ACHN (cell line): ENCODE measurements around the gene USP17L17.
"Not testable (repeated sequence)": the region's sequence is repeated elsewhere in the genome, so short reads cannot be mapped to it uniquely, and the experiment has no call there.

Experiments used
- DNase-seq: peaks from one replicate; pipeline ENCODE4 v3.0.0-alpha.2; 2015
- in situ Hi-C: cut with HindIII; loops from 2 replicates; pipeline ENCODE4 v1.10.0; 2017; ENCODE audit warnings: low sequenced_read_pairs, low pct_ligation_motif_present, low pct_unique_long_range_greater_than_20kb

The USP17L17 gene

GRCh38 chr4:9243579-9243978 lies at the start of gene USP17L17:
Gene USP17L17 (plus strand): TSS chr4:9243879. CDS start chr4:9243879, 0 bp downstream.
- in situ Hi-C loops, DNase-seq: not testable (repeated sequence)

GRCh38 chr4:9210357-9210756 lies 33.3 kb upstream of the USP17L17 start, which contains the start of gene USP17L10:
Gene USP17L10 (plus strand): TSS chr4:9210657. CDS start chr4:9210657, 0 bp downstream.
- DNase-seq, in situ Hi-C loops: not testable (repeated sequence)

GRCh38 chr4:9214701-9215100 lies 29.0 kb upstream of the USP17L17 start:
- DNase-seq, in situ Hi-C loops: not testable (repeated sequence)

GRCh38 chr4:9215105-9215504 lies 28.6 kb upstream of the USP17L17 start, which contains the start of gene USP17L11:
Gene USP17L11 (plus strand): TSS chr4:9215405. CDS start chr4:9215405, 0 bp downstream.
- in situ Hi-C loops, DNase-seq: not testable (repeated sequence)

GRCh38 chr4:9219852-9220251 lies 23.8 kb upstream of the USP17L17 start, which contains the start of gene USP17L12:
Gene USP17L12 (plus strand): TSS chr4:9220152. CDS start chr4:9220152, 0 bp downstream.
- in situ Hi-C loops, DNase-seq: not testable (repeated sequence)

- DNase-seq, in situ Hi-C loops: not testable (repeated sequence)
Measured at GRCh38 chr4:9224596-9224995, 19.1 kb upstream of the USP17L17 start, which contains the start of gene USP17L13. Gene USP17L13 (plus strand): TSS chr4:9224896. CDS start chr4:9224896, 0 bp downstream.

- DNase-seq, in situ Hi-C loops: not testable (repeated sequence)
Measured at GRCh38 chr4:9230249-9230648, 13.4 kb upstream of the USP17L17 start.

- in situ Hi-C loops = not testable (repeated sequence)
Measured at GRCh38 chr4:9234085-9234484, 9.6 kb upstream of the USP17L17 start, which contains the start of gene USP17L15. Gene USP17L15 (plus strand): TSS chr4:9234385. CDS start chr4:9234385, 0 bp downstream.

GRCh38 chr4:9238461-9238860 lies 5.2 kb upstream of the USP17L17 start:
- in situ Hi-C loops, DNase-seq: not testable (repeated sequence)

More at GRCh38 chr4:9234085-9234484, 9.6 kb upstream of the USP17L17 start, which contains the start of gene USP17L15:
- DNase-seq = not testable (repeated sequence)

GRCh38 chr4:9247953-9248680 lies 4.4 kb downstream of the USP17L17 start, which contains the start of gene USP17L18:
Gene USP17L18 (plus strand): TSS chr4:9248630. CDS start chr4:9248630, 0 bp downstream.
- in situ Hi-C loops, DNase-seq: not testable (repeated sequence)

GRCh38 chr4:9253078-9253477 lies 9.4 kb downstream of the USP17L17 start, which contains the start of gene USP17L19:
Gene USP17L19 (plus strand): TSS chr4:9253378. CDS start chr4:9253378, 0 bp downstream.
- in situ Hi-C loops = not testable (repeated sequence)

GRCh38 chr4:9257824-9258223 lies 14.1 kb downstream of the USP17L17 start, which contains the start of gene USP17L20:
Gene USP17L20 (plus strand): TSS chr4:9258124. CDS start chr4:9258124, 0 bp downstream.
- in situ Hi-C loops, DNase-seq: not testable (repeated sequence)

More at GRCh38 chr4:9253078-9253477, 9.4 kb downstream of the USP17L17 start, which contains the start of gene USP17L19:
- not testable (repeated sequence) for DNase-seq

- in situ Hi-C loops, DNase-seq: not testable (repeated sequence)
Measured at GRCh38 chr4:9262572-9262971, 18.9 kb downstream of the USP17L17 start, which contains the start of gene USP17L21. Gene USP17L21 (plus strand): TSS chr4:9262872. CDS start chr4:9262872, 0 bp downstream.

- in situ Hi-C loops, DNase-seq: not testable (repeated sequence)
Measured at GRCh38 chr4:9267319-9267718, 23.6 kb downstream of the USP17L17 start, which contains the start of gene USP17L22. Gene USP17L22 (plus strand): TSS chr4:9267619. CDS start chr4:9267619, 0 bp downstream.

- in situ Hi-C loops, DNase-seq: not testable (repeated sequence)
Measured at GRCh38 chr4:9271719-9272118, 28.0 kb downstream of the USP17L17 start.
